NCI-H2227 (cell line): Measurements from ENCODE around the gene ENG.
"Not testable (repeated sequence)": the region's sequence is repeated elsewhere in the genome, so short reads cannot be mapped to it uniquely, and the experiment has no call there.

Experiments used
- DNase-seq: peaks from one replicate; lab custom pipeline; 2025; ENCODE audit not compliant: unreplicated experiment; lab: John Stamatoyannopoulos, UW

ENG gene

DNA sequence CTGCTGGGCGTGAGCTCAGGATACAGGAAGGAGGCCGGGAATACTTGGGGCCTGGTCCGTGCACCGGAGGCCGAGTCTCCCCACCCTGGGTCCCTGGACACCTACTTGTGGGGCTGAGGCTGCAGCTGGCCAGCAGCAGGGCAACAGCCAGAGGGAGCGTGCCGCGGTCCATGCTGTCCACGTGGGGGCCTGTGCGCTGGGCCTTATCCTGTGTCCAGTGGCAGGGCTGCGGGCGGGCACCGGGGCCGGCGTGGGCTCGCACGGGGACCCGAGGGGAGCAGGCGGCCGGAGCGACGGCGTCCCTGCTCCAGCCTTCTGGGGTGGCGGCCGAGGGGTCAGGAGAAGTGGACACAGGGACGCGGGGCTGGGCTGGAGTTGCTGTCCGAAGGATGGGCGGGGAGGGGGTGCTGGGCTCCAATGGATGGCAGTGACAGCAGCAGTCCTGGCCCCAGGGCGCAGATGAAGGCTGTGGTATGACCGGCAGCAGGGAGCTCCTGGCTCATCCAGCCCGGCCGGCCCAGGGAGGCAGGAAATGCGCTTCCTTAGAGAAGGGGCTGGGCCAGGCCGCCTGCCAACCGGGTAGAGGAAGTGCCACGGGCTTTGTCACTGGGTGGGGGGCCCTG is at the start of gene ENG:
ENG (minus strand) TSS at position 475 of the 623 bp plus-strand sequence; CDS start at position 172, 303 bp downstream.
- DNase-seq: no peak

DNA sequence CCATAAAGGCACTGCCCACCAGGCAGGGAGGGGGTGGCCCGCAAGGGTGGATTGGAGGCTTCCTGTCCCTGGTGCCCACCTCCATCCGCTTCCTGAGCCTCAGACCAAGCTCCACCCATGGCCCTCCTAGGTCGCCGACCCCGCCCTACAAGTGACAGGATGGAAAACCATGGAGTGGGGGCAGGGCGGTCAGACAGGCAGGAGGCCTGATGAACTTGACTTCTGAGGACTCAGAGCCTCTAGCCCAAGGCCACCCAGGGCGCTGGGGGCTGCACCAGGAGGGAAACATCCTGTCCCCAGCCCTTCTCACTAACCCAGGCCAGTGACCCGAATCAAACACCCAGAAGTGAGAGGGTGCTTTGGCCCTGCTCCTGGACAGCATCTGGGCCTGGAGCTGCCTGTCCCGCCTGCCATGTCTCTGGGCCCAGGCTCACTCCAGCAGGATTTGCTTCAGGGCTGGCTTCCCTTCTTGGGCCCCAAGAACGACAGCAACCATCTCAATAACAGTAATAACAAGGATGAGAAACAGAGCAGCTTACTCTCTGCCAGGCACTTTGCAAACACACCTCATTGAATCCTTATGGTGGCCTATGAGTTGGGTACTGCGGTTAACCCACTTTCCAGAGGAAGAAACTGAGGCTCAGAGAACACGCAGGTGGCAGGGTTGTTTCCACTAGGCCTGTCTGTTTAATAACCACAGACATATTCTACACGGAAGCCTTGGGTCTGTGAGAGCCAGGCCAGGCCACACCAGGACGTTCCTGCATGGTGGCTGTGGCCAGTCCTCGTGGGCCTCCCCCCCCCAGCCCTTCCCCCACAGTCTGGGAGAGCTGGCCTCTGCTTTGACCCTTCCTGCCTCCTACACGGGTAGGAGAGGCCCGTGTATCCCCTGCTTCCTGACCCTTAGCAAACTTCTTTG is 49.4 kb upstream of the ENG start:
- no peak for DNase-seq

DNA sequence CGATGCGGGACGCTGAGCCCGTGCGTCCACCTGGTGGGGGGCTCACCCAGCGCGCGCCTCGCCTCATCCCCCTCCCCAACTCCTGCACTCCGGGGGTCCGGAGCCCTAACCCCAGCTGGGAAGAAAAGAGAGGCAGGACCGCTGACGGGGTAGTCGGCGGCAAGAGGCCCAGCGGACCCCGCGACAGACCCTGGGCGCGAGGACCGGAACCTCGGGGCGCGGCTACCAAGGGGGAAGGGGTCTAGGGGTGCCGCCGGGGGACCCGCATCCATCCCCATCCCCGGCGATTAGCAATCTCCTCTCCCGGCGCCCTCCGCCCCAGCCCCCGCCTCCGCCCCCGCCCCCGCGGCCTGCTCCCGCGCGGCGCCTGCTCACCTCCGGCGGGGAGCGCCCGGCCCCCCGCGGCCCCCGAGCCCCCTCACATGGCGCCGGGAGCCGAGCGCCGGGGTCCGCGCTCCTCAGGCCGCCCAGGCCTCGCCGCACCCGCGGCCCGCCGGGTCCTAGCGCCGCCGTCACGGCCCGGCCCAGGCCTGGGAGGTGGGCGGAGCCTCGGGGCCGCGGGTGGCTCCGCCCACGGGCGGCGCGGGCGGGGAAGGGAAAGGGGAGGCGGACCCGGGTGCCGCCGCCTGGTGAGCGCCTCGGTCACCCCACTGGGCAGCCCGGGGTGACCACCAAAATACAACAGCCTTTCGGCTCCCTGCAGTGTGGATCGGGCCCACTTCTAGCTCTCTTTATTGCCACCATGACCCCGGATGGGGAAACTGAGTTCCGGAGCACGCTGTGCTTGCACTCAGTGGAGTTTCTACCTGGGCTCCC is 44.9 kb upstream of the ENG start, which contains the start of gene ST6GALNAC6:
ST6GALNAC6 (minus strand) TSS at position 476 of the 816 bp plus-strand sequence. CDS start 1,622 bp downstream, outside the sequence.
- DNase-seq: peak; percentile 83

- no peak for DNase-seq
These were observed 44.1 kb upstream of the ENG start for GRCh38 chr9:127898433-127899127.

GRCh38 chr9:127897193-127897692 is 42.8 kb upstream of the ENG start:
- DNase-seq: peak; percentile 42

DNA sequence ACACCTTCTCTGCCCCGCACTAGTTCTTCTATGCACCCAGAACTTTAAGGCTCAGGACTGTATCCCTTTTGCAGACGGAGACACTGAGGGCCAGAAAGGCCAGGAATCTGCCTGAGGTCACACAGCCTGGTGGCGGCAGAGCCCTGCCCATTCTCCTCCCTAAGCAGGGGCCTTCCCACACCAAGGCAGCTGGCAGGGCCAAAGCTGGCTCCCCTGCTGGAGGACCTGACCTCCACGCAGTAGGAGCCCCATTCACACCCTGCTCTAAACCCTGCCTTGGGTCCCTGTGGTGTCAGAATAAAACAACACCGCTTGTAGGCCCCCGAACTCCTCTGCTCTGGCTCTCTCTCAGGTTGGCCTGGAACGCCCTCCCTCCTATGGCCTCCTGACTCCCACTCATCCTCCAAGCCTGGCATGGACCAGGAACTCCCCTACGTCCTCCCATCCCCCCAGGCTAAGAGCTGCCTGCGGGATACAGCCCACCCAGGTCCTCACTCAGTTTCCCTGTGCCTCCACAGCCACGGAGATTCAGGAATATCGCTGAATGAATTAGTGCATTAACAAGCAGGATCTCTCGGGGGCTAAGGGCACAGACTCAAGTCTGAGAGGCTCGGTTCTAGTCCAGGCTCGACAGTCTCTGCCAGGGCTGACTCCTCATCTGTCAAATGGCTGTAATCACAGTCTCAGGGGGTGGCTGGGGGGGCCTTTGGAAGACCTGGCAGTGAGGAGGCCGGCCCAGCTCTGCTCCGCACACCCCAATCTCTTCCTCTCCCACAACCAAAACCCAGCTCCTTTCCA is 42.1 kb upstream of the ENG start:
- no peak for DNase-seq

- DNase-seq: no peak
These were observed 41.4 kb upstream of the ENG start for GRCh38 chr9:127895811-127896210.

DNA sequence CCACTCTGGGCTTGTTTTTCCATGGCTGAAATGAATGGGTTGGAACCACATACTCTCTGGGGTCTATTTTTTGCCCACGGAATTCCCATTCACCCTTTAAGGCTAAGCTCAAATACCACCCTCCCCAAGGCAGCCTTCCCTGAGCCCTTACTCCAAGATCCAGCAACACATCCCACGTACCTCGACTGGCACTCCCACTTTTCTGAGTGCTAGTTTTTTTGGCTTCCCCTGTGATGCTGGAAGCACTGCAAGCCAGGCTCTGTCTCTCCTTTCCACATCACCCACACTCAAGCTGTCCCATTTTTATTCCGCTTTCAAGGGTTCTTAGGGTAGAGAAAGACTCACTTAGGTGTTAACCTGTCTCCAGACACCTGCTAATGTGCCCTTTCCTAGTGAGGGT is 38.9 kb upstream of the ENG start:
- DNase-seq: no peak

GRCh38 chr9:127892831-127893230 is 38.4 kb upstream of the ENG start:
- no peak for DNase-seq

DNA sequence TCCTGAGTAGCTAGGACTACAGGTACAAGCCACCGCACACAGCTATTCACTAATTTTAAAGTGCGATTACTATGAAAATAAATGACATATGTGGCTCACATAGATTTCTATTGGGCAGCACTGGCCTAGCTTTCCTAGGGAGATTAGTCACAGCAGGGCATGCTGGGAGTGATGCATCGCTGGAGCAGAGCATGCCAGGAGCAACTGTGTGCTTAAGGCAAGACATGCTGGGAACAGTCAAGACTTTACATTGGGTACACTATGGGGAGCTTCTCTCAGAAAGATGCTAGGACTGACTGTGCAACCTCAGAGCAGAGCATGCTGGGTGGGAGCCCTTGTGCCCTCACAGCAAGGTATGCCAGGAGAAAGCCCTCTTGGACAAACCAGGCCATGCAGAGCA is 35.6 kb upstream of the ENG start:
- no peak for DNase-seq

DNA sequence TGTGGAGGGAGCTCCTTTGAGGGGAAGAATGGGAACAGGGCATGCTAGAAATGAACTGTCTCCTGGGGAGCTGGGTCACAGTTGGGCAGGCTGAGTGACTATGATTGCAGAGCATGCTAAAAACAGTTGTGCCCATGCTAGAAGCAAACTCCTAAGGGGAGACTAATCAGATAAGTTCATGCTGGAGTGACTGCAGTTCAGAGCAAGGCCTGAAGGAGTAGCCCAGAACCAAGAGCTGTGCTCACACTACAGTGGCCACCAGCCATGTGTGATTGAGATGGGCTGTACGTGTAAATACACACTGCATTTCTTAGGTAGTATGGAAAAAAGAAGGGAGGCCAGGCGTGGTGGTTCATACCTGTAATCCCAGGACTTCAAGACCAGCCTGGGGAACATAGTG is 33.3 kb upstream of the ENG start:
- no peak for DNase-seq

DNA sequence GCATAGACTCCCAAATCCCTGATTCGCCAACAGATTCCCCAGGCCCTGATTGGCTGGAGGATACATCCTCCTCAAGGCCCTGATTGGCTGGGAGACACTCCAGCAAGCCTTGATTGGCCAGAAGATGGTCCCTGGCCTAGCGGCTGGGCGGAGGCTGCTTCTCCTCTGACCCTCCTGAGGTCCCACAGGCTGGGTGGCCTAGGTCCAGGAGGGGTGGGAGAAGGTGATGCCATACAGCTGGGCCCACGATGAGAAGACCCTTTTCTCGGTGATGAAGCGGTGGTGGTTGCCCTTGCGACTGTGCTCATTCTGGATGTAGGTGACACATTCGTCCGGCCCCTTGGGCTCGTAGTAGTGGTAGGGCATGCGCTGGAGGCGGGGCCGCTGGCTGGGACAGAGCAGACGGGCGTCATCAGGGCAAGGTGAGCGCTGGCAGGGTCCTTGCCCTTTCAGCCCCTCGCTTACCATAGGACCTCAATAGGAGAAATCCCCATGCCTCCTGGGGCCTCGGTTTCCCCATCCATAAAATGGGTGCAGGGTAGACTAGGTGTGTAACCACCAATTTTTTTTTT is 32.0 kb upstream of the ENG start:
- no peak for DNase-seq

DNA sequence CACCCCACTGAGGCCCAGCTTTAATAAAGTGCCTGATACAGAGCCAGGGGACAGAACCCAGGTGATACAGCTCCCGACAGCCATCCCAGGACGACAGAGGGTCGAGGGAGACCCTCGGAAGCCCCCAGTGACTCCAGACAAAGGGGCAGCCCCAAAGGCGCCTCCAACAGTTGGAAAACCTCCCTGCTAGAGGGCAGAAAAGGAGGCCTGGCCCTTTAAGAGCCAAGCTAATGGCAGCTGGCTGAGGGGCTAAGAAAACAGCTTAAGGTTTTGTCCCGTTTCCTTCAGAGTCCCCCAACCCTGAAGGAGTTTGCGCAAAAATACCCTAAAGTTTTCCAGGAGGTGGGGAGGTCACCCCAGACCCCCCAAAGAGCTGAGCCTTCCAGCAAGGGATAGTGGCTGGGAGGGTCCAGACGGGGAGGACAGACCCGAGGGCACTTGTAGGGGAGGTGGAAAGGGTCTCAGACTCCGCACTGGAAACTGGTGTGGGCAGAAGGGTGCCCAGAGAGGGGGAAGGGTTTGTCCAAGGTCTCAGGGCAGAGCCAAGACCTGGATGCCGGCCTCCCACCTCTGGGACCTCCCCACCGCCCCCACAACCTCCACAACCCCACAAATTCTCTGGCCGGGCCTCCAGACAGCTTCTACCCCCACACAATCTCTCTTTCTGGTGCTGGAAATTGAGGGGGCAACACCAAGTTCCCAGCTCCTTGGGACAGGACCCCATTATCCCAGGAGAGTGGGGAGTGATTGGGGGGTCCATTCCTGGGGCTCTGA is 31.2 kb upstream of the ENG start:
- DNase-seq: no peak

- no peak for DNase-seq
These were observed 30.6 kb upstream of the ENG start for GRCh38 chr9:127884976-127885490.

GRCh38 chr9:127884427-127884911 is 30.0 kb upstream of the ENG start:
- DNase-seq: no peak

DNA sequence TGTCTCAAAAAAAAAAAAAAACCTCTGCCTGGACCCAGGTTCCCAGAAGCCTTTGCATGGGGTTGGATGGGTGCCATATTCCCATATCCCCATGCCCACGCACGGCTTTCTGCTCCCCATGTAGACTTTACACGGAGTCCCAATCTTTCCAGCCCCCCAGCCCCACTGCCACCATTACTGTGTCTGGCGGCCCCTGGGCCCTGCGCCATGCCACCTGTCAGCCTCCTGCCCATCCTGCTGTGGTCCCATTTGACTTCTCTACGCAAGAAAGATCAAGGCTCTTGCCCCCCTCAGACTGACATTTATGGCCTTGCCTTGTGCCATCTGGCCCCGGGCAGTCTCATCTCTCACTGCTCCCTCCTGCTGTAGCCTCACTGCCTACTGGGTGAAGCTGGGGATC is 29.5 kb upstream of the ENG start:
- DNase-seq: no peak

DNA sequence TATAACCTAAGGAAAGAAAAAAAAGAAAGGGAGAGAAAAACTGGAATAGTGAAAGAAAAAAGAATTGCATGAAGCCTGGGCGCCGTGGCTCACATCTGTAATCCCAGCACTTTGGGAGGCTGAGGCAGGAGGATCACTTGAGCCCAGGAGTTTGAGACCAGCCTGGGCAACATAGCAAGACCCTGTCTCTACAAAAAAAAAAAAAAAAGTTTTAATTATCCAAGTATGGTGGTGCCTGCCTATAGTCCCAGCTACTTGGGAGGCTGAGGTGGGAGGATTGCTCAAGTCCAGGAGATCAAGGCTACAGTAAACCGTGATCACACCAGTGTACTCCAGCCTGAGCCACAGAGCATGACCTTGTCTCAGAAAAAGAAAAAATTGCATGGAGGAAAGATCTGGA is 27.3 kb upstream of the ENG start:
- not testable (repeated sequence) for DNase-seq

DNA sequence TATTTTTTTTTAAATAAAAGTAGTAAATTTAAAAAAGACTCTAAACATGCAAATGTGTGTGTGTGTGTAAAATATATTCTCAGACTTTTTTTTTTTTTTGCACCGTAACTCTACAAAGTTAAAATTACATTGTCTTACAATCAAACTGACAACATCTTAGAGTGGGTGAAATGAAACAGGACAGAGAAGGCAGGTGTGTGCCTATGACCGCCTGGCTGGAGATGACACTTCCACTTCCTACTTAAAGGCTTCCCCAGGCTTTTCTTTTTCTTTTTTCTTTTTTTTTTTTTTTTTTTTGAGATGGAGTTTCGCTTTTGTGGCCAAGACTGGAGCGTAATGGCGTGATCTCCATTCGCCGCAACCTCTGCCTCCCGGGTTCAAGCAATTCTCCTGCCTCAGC is 25.7 kb upstream of the ENG start:
- DNase-seq: no peak
